H1 (cell line): ENCODE results near the gene PLA2G15. TPM values are rescaled to one million over a fixed set of nuclear protein-coding genes. Genes with fewer than 3 reads are reported as not detected.

ENCODE experiments used
- CTCF ChIA-PET: fragments of 300-600 bp; sonication (Branson Sonifier 250); formaldehyde crosslinking; loops from one replicate; lab custom pipeline; 2021; ENCODE audit not compliant: partially characterized antibody; lab: Charles Lee
- POLR2A ChIA-PET: fragments of 300-600 bp; sonication (Branson Sonifier 250); formaldehyde crosslinking; loops from one replicate; lab custom pipeline; 2021; ENCODE audit warnings: inconsistent platforms; ENCODE audit not compliant: partially characterized antibody; lab: Charles Lee
- DNase-seq, 2 experiments: peaks; one replicate each; pipeline versions ENCODE4 v3.0.0 to v3.0.0-alpha.2; 2010 to 2022; ENCODE audit warnings: low spot score in 2 of 2, low read depth in 1 of 2, mixed read lengths in 1 of 2
- FAIRE-seq: peaks from 2 replicates; lab custom pipeline; 2011; peaks lifted over from hg19 to GRCh38; lab: Jason Lieb, UNC
- H2AFZ ChIP-seq: 2 replicates; pipeline ENCODE4 v1.8.1; 2012; ENCODE audit warnings: low read length, inconsistent platforms
- H2AK5ac ChIP-seq: 2 replicates; pipeline ENCODE4 v1.6.1; 2013; ENCODE audit warnings: low read depth, low read length
- H2BK120ac ChIP-seq: replicated peaks from 2 replicates; pipeline ENCODE3; 2013; ENCODE audit warnings: low read depth, low read length, inconsistent platforms
- H2BK12ac ChIP-seq: 2 replicates; pipeline ENCODE4 v1.6.1; 2013; ENCODE audit warnings: low read depth, low read length
- H2BK15ac ChIP-seq: 2 replicates; pipeline ENCODE4 v1.6.1; 2013; ENCODE audit warnings: low read length
- H2BK20ac ChIP-seq: 2 replicates; pipeline ENCODE4 v1.6.1; 2013; ENCODE audit warnings: low read length
- H2BK5ac ChIP-seq: 2 replicates; pipeline ENCODE4 v1.6.1; 2013; ENCODE audit warnings: low read depth, low read length
- H3K14ac ChIP-seq: 2 replicates; pipeline ENCODE4 v1.6.1; 2013; ENCODE audit warnings: inconsistent platforms; ENCODE audit not compliant: insufficient read length
- H3K18ac ChIP-seq: 2 replicates; pipeline ENCODE4 v1.6.1; 2013; ENCODE audit warnings: low read length; ENCODE audit errors: extremely low read depth
- H3K23ac ChIP-seq: 2 replicates; pipeline ENCODE4 v1.6.1; 2013; ENCODE audit warnings: inconsistent platforms; ENCODE audit not compliant: insufficient read length
- H3K23me2 ChIP-seq: 2 replicates; pipeline ENCODE4 v1.6.1; 2013; ENCODE audit warnings: low read depth, low read length
- H3K27ac ChIP-seq: 2 replicates; pipeline ENCODE4 v1.6.1; 2011; ENCODE audit warnings: low read depth, low read length, inconsistent platforms
- H3K27me3 ChIP-seq, 4 experiments: replicated peaks in 1 of 4; 1 replicate in 1 of 4; 2 replicates in 3 of 4; pipeline versions ENCODE4 v1.6.1 to v1.8.1; 2011 to 2013; ENCODE audit warnings: low read length in 3 of 4, mild to moderate bottlenecking in 3 of 4, inconsistent platforms in 2 of 4, mixed read lengths in 2 of 4, moderate library complexity in 1 of 4; ENCODE audit not compliant: control insufficient read depth in 3 of 4, insufficient read depth in 3 of 4; ENCODE audit errors: extremely low read depth in 1 of 4
- H3K36me3 ChIP-seq, 4 experiments: 2 replicates each; pipeline versions ENCODE4 v1.6.1 to v1.8.1; 2011 to 2013; ENCODE audit warnings: mild to moderate bottlenecking in 4 of 4, low read length in 3 of 4, moderate library complexity in 2 of 4, control low read depth in 1 of 4, inconsistent platforms in 1 of 4; ENCODE audit not compliant: insufficient read depth in 4 of 4, control insufficient read depth in 2 of 4
- H3K4ac ChIP-seq: replicated peaks from 2 replicates; pipeline ENCODE3; 2013; ENCODE audit warnings: low read length, low read depth, mixed read lengths, inconsistent platforms; ENCODE audit not compliant: insufficient read length
- H3K4me1 ChIP-seq, 4 experiments: replicated peaks in 1 of 4; 1 replicate in 1 of 4; 2 replicates in 3 of 4; pipeline versions ENCODE4 v1.6.1 to v1.8.1; 2011 to 2013; ENCODE audit warnings: low read length in 3 of 4, inconsistent platforms in 2 of 4, mixed read lengths in 1 of 4; ENCODE audit not compliant: insufficient read depth in 4 of 4, control insufficient read depth in 3 of 4
- H3K4me2 ChIP-seq, 2 experiments: 2 replicates each; pipeline versions ENCODE4 v1.6.1 to v1.8.1; 2011 to 2013; ENCODE audit warnings: low read depth in 2 of 2, low read length in 2 of 2, control low read depth in 1 of 2, inconsistent platforms in 1 of 2, mild to moderate bottlenecking in 1 of 2; ENCODE audit not compliant: insufficient read depth in 1 of 2
- H3K4me3 ChIP-seq, 4 experiments: fragments of 200-600, 300-600 bp in 1 of 4; sonication (generic), shearing (Covaris generic), sonication (Bioruptor Twin) in 1 of 4; 2 replicates each; pipeline versions ENCODE4 v1.5.1 to v1.8.1; 2011 to 2016; ENCODE audit warnings: low read length in 4 of 4, low read depth in 3 of 4, control low read depth in 2 of 4, inconsistent platforms in 2 of 4, mild to moderate bottlenecking in 2 of 4, mixed read lengths in 1 of 4, moderate library complexity in 1 of 4; ENCODE audit not compliant: insufficient read depth in 2 of 4; ENCODE audit errors: extremely low read depth in 1 of 4
- H3K56ac ChIP-seq: replicated peaks from 2 replicates; pipeline ENCODE3; 2013; ENCODE audit warnings: low read depth, mild to moderate bottlenecking, mixed read lengths, low read length, inconsistent platforms; ENCODE audit not compliant: insufficient read length
- H3K79me1 ChIP-seq: 2 replicates; pipeline ENCODE4 v1.6.1; 2013; ENCODE audit warnings: low read depth, low read length, control low read depth
- H3K79me2 ChIP-seq, 2 experiments: 2 replicates each; pipeline versions ENCODE4 v1.6.1 to v1.8.1; 2012 to 2013; ENCODE audit warnings: low read length in 2 of 2, mild to moderate bottlenecking in 2 of 2, inconsistent platforms in 1 of 2; ENCODE audit not compliant: insufficient read depth in 2 of 2, control insufficient read depth in 1 of 2
- H3K9ac ChIP-seq, 4 experiments: replicated peaks in 1 of 4; 1 replicate in 1 of 4; 2 replicates in 3 of 4; pipeline versions ENCODE4 v1.6.1 to v1.8.1; 2011 to 2013; ENCODE audit warnings: low read depth in 3 of 4, low read length in 3 of 4, control low read depth in 2 of 4, mild to moderate bottlenecking in 2 of 4, moderate library complexity in 2 of 4, inconsistent platforms in 1 of 4; ENCODE audit errors: extremely low read depth in 1 of 4
- H3K9me3 ChIP-seq, 2 experiments: 2 replicates each; pipeline versions ENCODE4 v1.6.1 to v1.8.1; 2012 to 2013; ENCODE audit warnings: mild to moderate bottlenecking in 2 of 2, moderate library complexity in 2 of 2, control low read depth in 1 of 2, inconsistent platforms in 1 of 2, low read depth in 1 of 2, low read length in 1 of 2, mixed read lengths in 1 of 2; ENCODE audit not compliant: insufficient read depth in 2 of 2
- H4K20me1 ChIP-seq, 2 experiments: replicated peaks in 1 of 2; 2 replicates each; pipeline versions ENCODE3 to v1.8.1; 2011 to 2013; ENCODE audit warnings: inconsistent platforms in 2 of 2, low read length in 2 of 2, mild to moderate bottlenecking in 1 of 2; ENCODE audit not compliant: insufficient read depth in 2 of 2, control insufficient read depth in 1 of 2
- H4K5ac ChIP-seq: 2 replicates; pipeline ENCODE4 v1.6.1; 2013; ENCODE audit warnings: low read length, low read depth, mixed read lengths, inconsistent platforms; ENCODE audit not compliant: insufficient read length
- H4K8ac ChIP-seq: 2 replicates; pipeline ENCODE4 v1.8.0; 2013; ENCODE audit warnings: mild to moderate bottlenecking, moderate library complexity, low read length, inconsistent platforms; ENCODE audit not compliant: insufficient read depth; ENCODE audit errors: extremely low read depth
- H4K91ac ChIP-seq: replicated peaks from 2 replicates; pipeline ENCODE3; 2013; ENCODE audit warnings: low read length, mixed read lengths, inconsistent platforms; ENCODE audit not compliant: insufficient read length
- BRCA1 ChIP-seq: IDR thresholded peaks from 2 replicates; pipeline ENCODE4 v1.6.1; 2012; ENCODE audit warnings: low read depth, low read length, improper control_type of control experiment
- CEBPB ChIP-seq: IDR thresholded peaks from 2 replicates; pipeline ENCODE4 v1.6.1; 2012; ENCODE audit warnings: low read depth, low read length
- CHD2 ChIP-seq: IDR thresholded peaks from 2 replicates; pipeline ENCODE4 v1.6.1; 2012; ENCODE audit warnings: low read length, improper control_type of control experiment
- CTBP2 ChIP-seq: IDR thresholded peaks from 2 replicates; pipeline ENCODE4 v1.7.0; 2011; ENCODE audit warnings: borderline replicate concordance, mild to moderate bottlenecking, moderate library complexity, mixed read lengths, low read length; ENCODE audit not compliant: insufficient read depth, insufficient read length
- EP300 ChIP-seq, 2 experiments: IDR thresholded peaks; 1 replicate in 1 of 2; 2 replicates in 1 of 2; pipeline ENCODE4 v1.6.1; 2011 to 2012; ENCODE audit warnings: low read depth in 2 of 2, low read length in 2 of 2, mild to moderate bottlenecking in 2 of 2, borderline replicate concordance in 1 of 2, inconsistent platforms in 1 of 2, moderate library complexity in 1 of 2
- GABPA ChIP-seq: IDR thresholded peaks from 2 replicates; pipeline ENCODE4 v1.6.1; 2011; ENCODE audit warnings: mild to moderate bottlenecking, low read length, moderate library complexity, borderline replicate concordance; ENCODE audit not compliant: insufficient read depth
- KDM4A ChIP-seq: IDR thresholded peaks from one replicate; pipeline ENCODE4 v1.7.1; 2012; ENCODE audit warnings: low read depth, mild to moderate bottlenecking, moderate library complexity, low read length, inconsistent platforms; ENCODE audit not compliant: severe bottlenecking
- MAFK ChIP-seq: IDR thresholded peaks from 2 replicates; pipeline ENCODE4 v1.6.1; 2012; ENCODE audit warnings: low read depth, mild to moderate bottlenecking, improper control_type of control experiment, low read length
- MAX ChIP-seq: IDR thresholded peaks from 2 replicates; pipeline ENCODE4 v1.6.1; 2012; ENCODE audit warnings: inconsistent platforms
- PHF8 ChIP-seq: fragments of 200-600 bp; sonication (generic); conservative IDR thresholded peaks from 2 replicates; pipeline ENCODE4 v1.7.1; 2012; ENCODE audit warnings: low read depth, mild to moderate bottlenecking, inconsistent platforms, low read length, moderate library complexity
- RFX5 ChIP-seq: IDR thresholded peaks from 2 replicates; pipeline ENCODE4 v1.6.1; 2011; ENCODE audit warnings: low read depth, low read length, improper control_type of control experiment, borderline replicate concordance
- SIX5 ChIP-seq: IDR thresholded peaks from 2 replicates; pipeline ENCODE4 v1.6.1; 2011; ENCODE audit warnings: mild to moderate bottlenecking, low read depth, low read length
- TAF1 ChIP-seq: IDR thresholded peaks from 2 replicates; pipeline ENCODE4 v1.6.1; 2011; ENCODE audit warnings: mild to moderate bottlenecking, low read depth, low read length
- TEAD4 ChIP-seq: IDR thresholded peaks from 2 replicates; pipeline ENCODE4 v1.6.1; 2012; ENCODE audit warnings: low read depth, low read length, inconsistent platforms, mixed read lengths
- WGBS, 2 experiments: shearing (Covaris generic) in 1 of 2; methylation state at CpG; one replicate each; pipeline versions ENCODE4 v1.1.6 to v1.1.7; 2013 to 2015; ENCODE audit warnings: low lambda C conversion rate in 2 of 2, mixed read lengths in 2 of 2, inconsistent platforms in 1 of 2, low coverage in 1 of 2, missing lambda C conversion rate in 1 of 2; ENCODE audit not compliant: insufficient replicate concordance in 2 of 2, insufficient coverage in 1 of 2, insufficient read length in 1 of 2; ENCODE audit errors: extremely low coverage in 1 of 2, missing lambda C conversion rate in 1 of 2; 5-methylcytosine and 5-hydroxymethylcytosine counted together
- polyA plus RNA-seq, 7 experiments: library from polyadenylated mRNA; depleted of rRNA in 3 of 7; stranded (reverse) in 5 of 7; unstranded in 2 of 7; fragments of >200 nt in 5 of 7; fragments of 200-250 nt in 2 of 7; gene quantifications; 1 replicate in 5 of 7; 2 replicates in 1 of 7; 4 replicates in 1 of 7; pipeline versions ENCODE4 v1.2.1 to v1.2.3, GENCODE V29; 2011 to 2013; ENCODE audit warnings: missing spikeins in 2 of 7, mixed read lengths in 2 of 7
- total RNA-seq: library from RNA; stranded (reverse); fragmentation: NEBNext Ultra II Directional; extraction: Animal tissue kit (Norgen Biotek cat#: 25700); gene quantifications from 2 replicates; pipeline ENCODE4 v1.2.1, GENCODE V29; 2021

The PLA2G15 gene
- total and polyA plus RNA-seq, 2 of the 8 experiments (the other 6 are each of a cell fraction or from before 2014, with no cell fraction given) = 11.2 to 12.0 TPM

GRCh38 chr16:68247400-68247799 lies 2.2 kb downstream of the PLA2G15 start:
- Histone ChIP-seq H2BK120ac (no peak overlapping the region), H4K5ac (no peak overlapping the region), H3K9ac (no peak overlapping the region), H3K4me3 (no peak overlapping the region), H2AK5ac (no peak overlapping the region), H2BK15ac (no peak overlapping the region), H2BK12ac (no peak overlapping the region), H3K4me1 (peaks cover 0 to 5% (median 3%) of the 10 kb centered on the region in 4 experiments; a peak in 5 of 7 replicates), H4K8ac (no peak overlapping the region; the same call in 1 of the 2 replicates), H2BK5ac (no peak overlapping the region; the same call in 1 of the 2 replicates), H2BK20ac (no peak overlapping the region), H3K4ac (no peak overlapping the region), H3K4me2 (no peak overlapping the region), H3K14ac (no peak overlapping the region), H2AFZ (no peak overlapping the region), H4K20me1 (peaks cover 0 to 1% of the 10 kb centered on the region in 2 experiments), H3K27ac (no peak overlapping the region), H3K23ac (no peak overlapping the region), H3K18ac (no peak overlapping the region), H3K27me3 (peaks cover 0 to 8% (median 5%) of the 10 kb centered on the region in 4 experiments; a peak in 5 of 7 replicates), H3K23me2 (peaks cover 13% of the 10 kb centered on the region; the same call in 1 of the 2 replicates), H3K79me2 (no peaks in the 10 kb centered on the region), H3K56ac (no peak overlapping the region), H3K79me1 (peaks cover 2% of the 10 kb centered on the region; the same call in 1 of the 2 replicates), H3K36me3 (no peaks in the 10 kb centered on the region), H4K91ac (no peak overlapping the region), H3K9me3 (no peaks in the 10 kb centered on the region)
- DNase-seq = no peak
- WGBS, 2 experiments = 91% methylated on average over 4 of the region's 4 CpGs; no CpG with 5 or more reads in 1 of the 2 experiments
- POLR2A ChIA-PET = interaction anchor here (3.3 kb wide), 1 partner anchor 12 kb away, joined by 21 read pairs; the partner anchor contains the start of gene ESRP2
- CTCF ChIA-PET = interaction anchor here (6.2 to 7.6 kb wide), 2 partner anchors 14 to 15 kb away, joined by 80 to 108 read pairs; partner anchors contain the start of gene SLC7A6
- no peak for FAIRE-seq
- no peak for TF ChIP-seq RFX5
- no peak for TF ChIP-seq PHF8
- no peak for TF ChIP-seq BRCA1
- TF ChIP-seq CTBP2 = no peak
- TF ChIP-seq KDM4A = no peak
- no peak for TF ChIP-seq MAFK
- no peak for TF ChIP-seq TAF1
- TF ChIP-seq CHD2 = no peak
- no peak for TF ChIP-seq SIX5
- no peak for TF ChIP-seq TEAD4
- no peak for TF ChIP-seq EP300 (IDR thresholded peaks at IDR 0.05; ENCODE audit: borderline replicate concordance in 1 of 2, low read depth in 2 of 2, low read length in 2 of 2)
- TF ChIP-seq MAX = no peak
- TF ChIP-seq GABPA = no peak
- TF ChIP-seq CEBPB = no peak
